ENCODE data around the gene CALR.
"Not testable (repeated sequence)": the region's sequence is repeated elsewhere in the genome, so short reads cannot be mapped to it uniquely, and the experiment has no call there.

CALR gene

GRCh38 chr19:12935071-12935470 is 3.3 kb upstream of the CALR start:
- no peak for DNase-seq

GRCh38 chr19:12936582-12936981 is 1.8 kb upstream of the CALR start:
- DNase-seq = no peak

DNA sequence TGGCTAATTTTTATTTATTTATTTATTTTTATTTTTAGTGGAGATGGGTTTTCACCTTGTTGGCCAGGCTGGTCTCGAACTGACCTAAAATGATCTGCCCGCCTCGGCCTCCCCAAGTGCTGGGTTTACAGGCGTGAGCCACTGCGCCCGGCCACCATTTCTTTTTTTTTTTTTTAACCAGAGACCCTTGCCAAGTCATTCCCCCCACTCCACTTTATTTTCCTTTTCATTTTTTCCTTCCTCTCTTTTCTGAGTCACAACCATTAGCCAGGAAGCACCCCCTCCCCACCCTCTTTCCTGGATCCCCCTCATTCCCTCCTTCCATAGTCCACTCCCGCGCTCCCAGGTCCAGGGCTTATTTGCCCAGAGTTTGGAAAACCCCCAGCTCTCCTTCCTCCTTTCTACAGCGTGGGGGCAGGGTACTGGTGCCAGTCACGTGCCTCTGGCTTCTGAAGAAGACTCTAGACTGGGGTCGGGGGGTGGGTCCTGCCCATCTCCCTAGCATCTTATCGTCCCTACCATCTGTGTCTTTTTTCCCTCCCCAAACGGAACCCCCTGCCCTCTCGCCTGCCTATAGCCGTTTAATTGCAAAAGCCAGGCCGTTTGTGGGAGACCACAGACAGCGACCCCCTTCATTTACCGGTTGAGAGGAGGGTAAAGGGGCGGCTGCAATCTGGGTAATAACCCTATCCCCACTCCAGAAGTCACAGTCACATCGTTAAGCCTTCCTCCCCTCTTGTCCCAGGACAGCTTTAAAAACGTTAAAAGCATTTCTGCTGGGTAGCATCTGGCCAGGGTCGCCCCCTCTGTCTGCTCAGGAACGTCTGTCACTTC is 1.1 kb upstream of the CALR start:
- no peak for DNase-seq

- DNase-seq = no peak
Measured at GRCh38 chr19:12938779-12939601, 581 bp downstream of the CALR start.

GRCh38 chr19:12939975-12940423 is 1.6 kb downstream of the CALR start:
- no peak for DNase-seq

GRCh38 chr19:12940897-12941296 is 2.5 kb downstream of the CALR start:
- no peak for DNase-seq

- DNase-seq = no peak
Measured at GRCh38 chr19:12943437-12944044, 5.1 kb downstream of the CALR start.

- no peak for DNase-seq
Measured at GRCh38 chr19:12944104-12944674, 5.8 kb downstream of the CALR start.

GRCh38 chr19:12945479-12946091 is 7.2 kb downstream of the CALR start, which contains the start of gene RAD23A:
Gene RAD23A (plus strand): TSS chr19:12945862. CDS start chr19:12945949, 87 bp downstream.
- peak; percentile 97 for DNase-seq

GRCh38 chr19:12946092-12946721 is 7.8 kb downstream of the CALR start:
- DNase-seq = peak; percentile 39

GRCh38 chr19:12946731-12947496 is 8.5 kb downstream of the CALR start:
- DNase-seq = no peak

DNA sequence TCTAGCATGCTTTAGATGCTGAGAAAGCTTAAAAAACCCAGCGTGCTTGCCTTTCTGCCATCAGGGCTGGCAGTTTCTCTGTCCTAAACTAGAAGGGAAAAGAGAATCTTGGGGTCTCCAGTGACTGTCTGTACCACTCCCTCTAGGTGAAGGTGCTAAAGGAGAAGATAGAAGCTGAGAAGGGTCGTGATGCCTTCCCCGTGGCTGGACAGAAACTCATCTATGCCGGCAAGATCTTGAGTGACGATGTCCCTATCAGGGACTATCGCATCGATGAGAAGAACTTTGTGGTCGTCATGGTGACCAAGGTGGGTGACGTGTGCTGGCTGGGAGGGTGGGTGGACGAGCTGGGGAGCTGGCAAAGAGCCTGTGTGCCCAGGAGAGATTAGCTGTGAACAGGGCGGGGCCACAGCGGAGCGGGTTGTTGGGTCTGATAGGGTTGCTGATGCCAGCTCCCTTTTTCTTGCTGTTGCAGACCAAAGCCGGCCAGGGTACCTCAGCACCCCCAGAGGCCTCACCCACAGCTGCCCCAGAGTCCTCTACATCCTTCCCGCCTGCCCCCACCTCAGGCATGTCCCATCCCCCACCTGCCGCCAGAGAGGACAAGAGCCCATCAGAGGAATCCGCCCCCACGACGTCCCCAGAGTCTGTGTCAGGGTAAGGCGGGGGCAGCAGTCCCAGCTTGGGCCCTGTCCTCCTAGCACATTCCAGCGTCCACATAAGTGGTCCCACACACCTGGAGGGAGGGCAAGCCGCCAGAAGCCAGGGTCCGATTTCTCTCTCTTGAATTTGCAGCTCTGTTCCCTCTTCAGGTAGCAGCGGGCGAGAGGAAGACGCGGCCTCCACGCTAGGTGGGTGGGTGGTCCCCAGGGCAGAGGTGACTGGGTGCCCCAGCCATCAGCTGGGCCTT is 9.5 kb downstream of the CALR start:
- no peak for DNase-seq

DNA sequence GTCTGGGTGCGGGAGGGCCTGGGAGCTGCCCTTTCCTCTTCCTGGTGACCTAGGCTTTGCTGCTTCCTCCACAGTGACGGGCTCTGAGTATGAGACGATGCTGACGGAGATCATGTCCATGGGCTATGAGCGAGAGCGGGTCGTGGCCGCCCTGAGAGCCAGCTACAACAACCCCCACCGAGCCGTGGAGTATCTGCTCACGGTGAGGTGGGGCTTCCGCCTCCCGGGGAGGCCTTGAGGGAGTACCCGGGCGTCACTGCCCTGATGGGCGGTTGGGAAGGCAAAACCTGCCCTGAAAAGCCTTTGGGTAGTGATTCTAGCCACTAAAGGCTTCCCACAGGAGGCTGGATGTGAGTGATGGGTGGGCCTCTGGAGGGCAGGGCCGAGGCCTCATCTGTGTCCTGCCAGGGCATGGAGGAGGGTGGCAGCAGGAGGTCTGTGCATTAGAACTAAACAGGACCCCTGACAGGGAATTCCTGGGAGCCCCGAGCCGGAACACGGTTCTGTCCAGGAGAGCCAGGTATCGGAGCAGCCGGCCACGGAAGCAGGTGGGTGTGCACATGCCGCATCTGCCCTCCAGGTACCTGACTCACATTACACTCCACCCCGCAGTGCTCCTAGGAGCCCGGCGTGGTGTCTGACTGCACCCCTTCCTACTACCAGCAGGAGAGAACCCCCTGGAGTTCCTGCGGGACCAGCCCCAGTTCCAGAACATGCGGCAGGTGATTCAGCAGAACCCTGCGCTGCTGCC is 10.4 kb downstream of the CALR start:
- DNase-seq = no peak

DNA sequence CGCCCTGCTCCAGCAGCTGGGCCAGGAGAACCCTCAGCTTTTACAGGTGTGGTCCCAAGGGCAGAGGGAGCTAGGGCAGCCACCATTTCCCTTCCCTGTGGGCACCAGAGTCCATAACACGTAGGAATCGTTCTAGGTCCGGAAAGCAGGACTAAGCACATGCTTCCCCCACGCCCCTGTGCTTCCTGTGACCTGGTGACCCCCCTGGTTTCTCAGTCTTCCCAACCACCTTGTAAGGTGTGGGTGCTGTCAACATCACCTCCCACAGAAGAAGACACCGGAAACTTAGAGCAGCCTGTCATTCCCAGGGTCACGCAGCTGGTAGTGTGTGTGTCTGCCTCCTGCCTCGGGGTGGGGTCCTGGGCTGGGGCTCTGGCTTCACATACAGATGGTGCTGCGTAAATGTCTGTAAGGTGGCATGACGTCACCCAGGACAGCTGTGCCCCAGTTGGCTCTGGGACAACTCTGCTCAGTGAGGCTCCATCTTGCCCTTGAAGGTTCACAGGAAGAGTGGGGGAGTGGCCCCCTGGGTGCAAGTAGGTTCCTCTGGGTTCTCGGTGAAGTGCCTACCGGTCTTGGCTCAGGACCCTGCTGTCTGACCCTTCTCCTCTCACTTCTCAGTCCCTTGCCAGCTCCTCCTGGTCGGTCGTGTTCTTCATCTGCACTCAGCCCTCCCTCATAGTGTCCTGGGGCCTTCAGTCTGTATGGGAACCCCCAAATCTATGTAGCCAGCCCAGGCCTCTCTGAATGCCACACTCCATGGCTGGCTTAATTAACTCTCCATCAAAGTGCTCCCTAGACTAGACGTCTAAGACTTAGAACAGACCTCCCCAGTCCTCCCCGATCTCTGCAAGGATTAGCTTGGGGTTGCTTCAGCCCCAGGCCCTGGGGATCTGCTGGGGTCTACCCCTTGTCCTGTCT is 11.2 kb downstream of the CALR start:
- no peak for DNase-seq

DNA sequence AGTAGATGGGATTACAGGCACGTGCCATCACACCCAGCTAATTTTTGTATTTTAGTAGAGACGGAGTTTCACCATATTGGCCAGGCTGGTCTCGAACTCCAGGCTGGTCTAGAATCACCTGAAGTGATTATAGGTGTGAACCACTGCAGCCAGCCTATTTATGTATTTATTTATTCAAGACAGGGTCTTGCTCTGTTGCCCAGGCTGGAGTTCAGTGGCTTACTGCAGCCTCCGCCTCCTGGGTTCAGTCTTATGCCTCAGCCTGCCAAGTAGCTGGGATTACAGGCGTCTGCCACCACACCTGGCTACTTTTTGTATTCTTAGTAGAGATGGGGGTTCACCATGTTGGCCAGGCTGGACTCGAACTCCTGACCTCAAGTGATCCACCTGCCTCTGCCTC is 13.6 kb downstream of the CALR start:
- not testable (repeated sequence) for DNase-seq

- DNase-seq = no peak
Measured at GRCh38 chr19:12952488-12953137, 14.2 kb downstream of the CALR start.

- DNase-seq = no peak
Measured at GRCh38 chr19:12953138-12953798, 14.9 kb downstream of the CALR start.
